OCI-LY7 (cell line): ENCODE results near the gene SP1. TPM values are rescaled to one million over a fixed set of nuclear protein-coding genes. Genes with fewer than 3 reads are reported as not detected.

ENCODE experiments used
- BruUV-seq: library from RNA; stranded (reverse); fragments of 400-500 nt; replicated peaks from 2 replicates; lab custom pipeline; 2021; lab: Mats Ljungman, UMichigan
- CTCF ChIA-PET: fragments of 300-600 bp; sonication (Branson Sonifier 250); formaldehyde crosslinking; loops from one replicate; lab custom pipeline; 2022; ENCODE audit warnings: antibody characterized with exemption; ENCODE audit not compliant: unreplicated experiment; lab: Charles Lee
- POLR2A ChIA-PET: fragments of 300-600 bp; sonication (Branson Sonifier 250); formaldehyde crosslinking; loops from one replicate; lab custom pipeline; 2022; ENCODE audit warnings: antibody characterized with exemption; lab: Charles Lee
- DNase-seq: peaks from one replicate; pipeline ENCODE4 v3.0.0-alpha.2; 2015; ENCODE audit warnings: low spot score
- H2AFZ ChIP-seq: fragments of 200-600 bp; sonication (generic), shearing (Covaris generic); 2 replicates; pipeline ENCODE4 v1.6.1; 2014; ENCODE audit warnings: mild to moderate bottlenecking, antibody characterized with exemption, low read length, moderate library complexity
- H3K27ac ChIP-seq: fragments of 200-600 bp; sonication (generic); 2 replicates; pipeline ENCODE4 v1.5.1; 2014; ENCODE audit warnings: mixed run types, low read depth, mild to moderate bottlenecking, moderate library complexity, low read length, inconsistent platforms; ENCODE audit not compliant: poor library complexity, severe bottlenecking
- H3K36me3 ChIP-seq: fragments of 200-600 bp; sonication (generic); 2 replicates; pipeline ENCODE4 v1.6.1; 2014; ENCODE audit warnings: mild to moderate bottlenecking, antibody characterized with exemption, low read length, moderate library complexity, mixed read lengths; ENCODE audit not compliant: insufficient read depth
- H3K4me1 ChIP-seq: fragments of 200-600 bp; sonication (generic); 2 replicates; pipeline ENCODE4 v1.5.1; 2014; ENCODE audit warnings: mild to moderate bottlenecking, low read length; ENCODE audit not compliant: insufficient read depth, poor library complexity, severe bottlenecking
- H3K4me2 ChIP-seq: fragments of 200-600 bp; sonication (generic); 2 replicates; pipeline ENCODE4 v1.6.1; 2014; ENCODE audit warnings: mild to moderate bottlenecking, low read length
- H3K4me3 ChIP-seq: fragments of 200-600 bp; sonication (generic); 2 replicates; pipeline ENCODE4 v1.5.1; 2014; ENCODE audit warnings: mild to moderate bottlenecking, low read depth, low read length; ENCODE audit not compliant: poor library complexity, severe bottlenecking
- H3K79me2 ChIP-seq: fragments of 200-600 bp; sonication (generic); 2 replicates; pipeline ENCODE4 v1.6.1; 2016; ENCODE audit warnings: low read depth, mild to moderate bottlenecking, low read length, moderate library complexity, mixed read lengths; ENCODE audit not compliant: insufficient read depth
- H3K9me2 ChIP-seq: fragments of 200-600 bp; sonication (generic); 2 replicates; pipeline ENCODE4 v1.6.1; 2016; ENCODE audit warnings: mild to moderate bottlenecking, low read length, mixed read lengths; ENCODE audit not compliant: insufficient read depth
- H3K9me3 ChIP-seq: fragments of 200-600 bp; sonication (generic); 2 replicates; pipeline ENCODE4 v1.6.1; 2014; ENCODE audit warnings: mild to moderate bottlenecking, mixed run types, low read length, mixed read lengths
- H4K20me1 ChIP-seq: fragments of 200-600 bp; sonication (generic); 2 replicates; pipeline ENCODE4 v1.6.1; 2014; ENCODE audit warnings: mild to moderate bottlenecking, antibody characterized with exemption, low read length, moderate library complexity, mixed read lengths; ENCODE audit not compliant: insufficient read depth
- CTCF ChIP-seq: fragments of 200-600 bp; sonication (generic); conservative IDR thresholded peaks from 2 replicates; pipeline ENCODE4 v1.5.1; 2014; ENCODE audit warnings: mild to moderate bottlenecking, antibody characterized with exemption, low read length, moderate library complexity, mixed read lengths
- EZH2phosphoT487 ChIP-seq: fragments of 200-600 bp; sonication (generic); IDR thresholded peaks from 2 replicates; pipeline ENCODE4 v1.6.1; 2018; ENCODE audit warnings: low read depth, borderline replicate concordance, mild to moderate bottlenecking, mixed run types, antibody characterized with exemption, low read length, moderate library complexity, mixed read lengths
- intact Hi-C: fragments of 100-400 bp; cut with micrococcal nuclease; formaldehyde crosslinking; loops from one replicate; pipeline ENCODE4 v1.10.0; 2022; ENCODE audit not compliant: unreplicated experiment
- total RNA-seq, 2 experiments: library from RNA; depleted of rRNA in 1 of 2; stranded (reverse); fragments of >200 nt in 1 of 2; shearing (Covaris generic) in 1 of 2; gene quantifications; 2 replicates each; pipeline ENCODE4 v1.2.3, GENCODE V29; 2014 to 2022

The SP1 gene
- total RNA-seq, 2 experiments from 2014 or later = 58.9 to 83.9 TPM

- POLR2A ChIA-PET = interaction anchor here (0.6 kb wide), 1 partner anchor 19 kb away, joined by 3 read pairs; no protein-coding TSS in a partner anchor
- Histone ChIP-seq H3K4me3 (no peak overlapping the region), H4K20me1 (peaks cover 8% of the 10 kb centered on the region; the same call in 1 of the 2 replicates), H3K79me2 (peaks cover 11% of the 10 kb centered on the region; the same call in 1 of the 2 replicates), H3K4me2 (no peak overlapping the region), H3K36me3 (peaks cover 9% of the 10 kb centered on the region; the same call in 1 of the 2 replicates), H3K4me1 (peaks cover 33% of the 10 kb centered on the region), H3K9me3 (no peaks in the 10 kb centered on the region), H3K9me2 (no peaks in the 10 kb centered on the region), H3K27ac (no peak overlapping the region), H2AFZ (no peak overlapping the region)
- CTCF ChIA-PET = no interaction called here
- DNase-seq = no peak
- intact Hi-C loops = no loop called here
- no TSS peak for BruUV-seq
- TF ChIP-seq EZH2phosphoT487 (no peak), CTCF (no peak)
Observed at GRCh38 chr12:53376747-53377146, 3.2 kb upstream of the SP1 start.

GRCh38 chr12:53378222-53378621, 1.8 kb upstream of the SP1 start:
- Histone ChIP-seq H3K79me2 (peaks cover 26% of the 10 kb centered on the region), H3K9me3 (no peaks in the 10 kb centered on the region), H3K4me3 (peak overlapping the region; percentile 69), H3K4me2 (peak overlapping the region; percentile 73), H4K20me1 (peaks cover 16% of the 10 kb centered on the region; the same call in 1 of the 2 replicates), H3K9me2 (no peaks in the 10 kb centered on the region), H3K36me3 (peaks cover 24% of the 10 kb centered on the region), H3K27ac (peak overlapping the region; percentile 67), H3K4me1 (peaks cover 39% of the 10 kb centered on the region), H2AFZ (peak overlapping the region; percentile 85; the same call in 1 of the 2 replicates)
- DNase-seq = no peak
- BruUV-seq = no TSS peak
- TF ChIP-seq CTCF (no peak), EZH2phosphoT487 (no peak)
- CTCF ChIA-PET = interaction anchor here (1.0 to 2.7 kb wide), 2 partner anchors 26 to 55 kb away, joined by 3 to 7 read pairs; no protein-coding TSS in a partner anchor
- POLR2A ChIA-PET = interaction anchor here (0.6 to 1.6 kb wide), 8 partner anchors 12 to 286 kb away, joined by 3 to 6 read pairs (median 3); partner anchors contain the start of gene MAP3K12
- intact Hi-C loops = loop anchor here (2.0 kb wide), 2 partner anchors 53 to 123 kb away; partner anchors contain the start of gene TARBP2
